Kasumi-1 (cell line): ENCODE data around the gene CRTAC1.

Source experiments
- DNase-seq, 2 experiments: peaks; one replicate each; lab custom pipeline; 2025; lab: John Stamatoyannopoulos, UW

Gene CRTAC1, protein sequence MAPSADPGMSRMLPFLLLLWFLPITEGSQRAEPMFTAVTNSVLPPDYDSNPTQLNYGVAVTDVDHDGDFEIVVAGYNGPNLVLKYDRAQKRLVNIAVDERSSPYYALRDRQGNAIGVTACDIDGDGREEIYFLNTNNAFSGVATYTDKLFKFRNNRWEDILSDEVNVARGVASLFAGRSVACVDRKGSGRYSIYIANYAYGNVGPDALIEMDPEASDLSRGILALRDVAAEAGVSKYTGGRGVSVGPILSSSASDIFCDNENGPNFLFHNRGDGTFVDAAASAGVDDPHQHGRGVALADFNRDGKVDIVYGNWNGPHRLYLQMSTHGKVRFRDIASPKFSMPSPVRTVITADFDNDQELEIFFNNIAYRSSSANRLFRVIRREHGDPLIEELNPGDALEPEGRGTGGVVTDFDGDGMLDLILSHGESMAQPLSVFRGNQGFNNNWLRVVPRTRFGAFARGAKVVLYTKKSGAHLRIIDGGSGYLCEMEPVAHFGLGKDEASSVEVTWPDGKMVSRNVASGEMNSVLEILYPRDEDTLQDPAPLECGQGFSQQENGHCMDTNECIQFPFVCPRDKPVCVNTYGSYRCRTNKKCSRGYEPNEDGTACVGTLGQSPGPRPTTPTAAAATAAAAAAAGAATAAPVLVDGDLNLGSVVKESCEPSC

DNA sequence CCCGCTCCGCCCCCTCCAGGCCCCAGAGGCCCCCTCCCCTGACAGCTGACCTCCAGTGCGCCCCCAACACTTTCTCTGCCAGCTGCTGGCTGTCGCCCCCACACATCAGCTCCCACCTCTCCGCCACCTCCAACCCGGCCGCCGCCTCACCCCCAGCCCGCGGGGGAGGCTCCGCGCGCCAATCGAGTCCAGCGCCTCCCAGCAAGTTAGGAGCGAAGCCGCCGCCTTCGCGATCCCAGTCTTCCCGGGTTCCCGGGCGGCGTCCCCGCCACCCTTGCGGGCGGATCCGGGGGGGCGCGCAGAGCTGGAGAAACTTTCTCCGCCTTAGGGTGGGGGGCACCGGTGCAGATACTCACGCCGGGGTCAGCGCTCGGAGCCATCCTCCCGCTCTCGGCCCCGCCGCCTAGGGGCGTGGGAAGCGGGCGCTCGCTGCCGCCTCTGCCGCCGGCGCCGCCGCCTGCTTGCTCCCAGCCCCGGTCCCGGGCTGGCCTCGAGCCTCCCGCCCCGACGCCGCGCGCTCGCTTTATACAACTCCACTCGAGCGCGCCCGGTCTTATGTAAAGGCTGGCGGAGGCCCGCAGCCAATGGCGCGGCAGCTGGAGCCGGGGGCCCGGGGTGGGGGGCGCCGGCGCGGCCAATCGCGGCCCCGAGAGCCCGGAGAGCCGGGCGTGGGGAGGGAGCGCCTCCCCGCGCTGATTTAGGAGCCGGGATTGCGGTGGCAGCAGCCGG, at the start of gene CRTAC1:
CRTAC1 (minus strand) TSS at position 529 of the 729 bp plus-strand sequence; CDS start at position 380, 149 bp downstream.
- DNase-seq, result no peak

GRCh38 chr10:98078774-98079173, 48.4 kb upstream of the CRTAC1 start:
- peak; percentile 11 to 32 for DNase-seq

- no peak for DNase-seq
Measured at GRCh38 chr10:98077223-98077622, 46.8 kb upstream of the CRTAC1 start.

GRCh38 chr10:98076086-98076485, 45.7 kb upstream of the CRTAC1 start:
- peak; percentile 47 to 62 for DNase-seq

DNA sequence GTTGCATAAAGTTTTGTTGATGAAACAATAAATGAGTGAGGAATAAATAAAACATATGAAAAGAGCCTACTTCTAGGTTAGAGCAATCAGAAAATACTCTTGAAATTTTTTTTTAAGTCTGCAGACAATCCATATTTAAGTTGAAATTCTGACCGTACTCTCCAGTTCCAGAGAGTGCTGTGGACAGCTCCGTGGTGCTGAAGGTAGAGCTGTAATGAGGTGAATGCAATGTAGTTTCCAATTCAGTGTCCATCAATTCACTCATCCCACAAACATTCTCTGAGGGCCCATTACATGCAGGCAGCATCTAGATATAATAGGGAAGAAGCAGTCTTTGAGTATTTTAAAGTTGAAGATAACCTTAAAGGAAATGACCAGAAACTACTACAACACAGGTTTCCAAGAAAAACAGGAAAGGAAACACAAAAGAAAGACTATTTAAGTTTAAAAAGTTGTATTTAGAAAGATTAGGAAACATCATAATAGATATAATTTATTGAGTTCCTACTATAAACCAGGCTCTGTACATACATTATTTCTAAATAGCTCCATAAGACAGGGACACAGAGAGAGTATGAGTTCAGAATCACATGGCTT, 44.0 kb upstream of the CRTAC1 start:
- DNase-seq, result peak; percentile 50 to 78

DNA sequence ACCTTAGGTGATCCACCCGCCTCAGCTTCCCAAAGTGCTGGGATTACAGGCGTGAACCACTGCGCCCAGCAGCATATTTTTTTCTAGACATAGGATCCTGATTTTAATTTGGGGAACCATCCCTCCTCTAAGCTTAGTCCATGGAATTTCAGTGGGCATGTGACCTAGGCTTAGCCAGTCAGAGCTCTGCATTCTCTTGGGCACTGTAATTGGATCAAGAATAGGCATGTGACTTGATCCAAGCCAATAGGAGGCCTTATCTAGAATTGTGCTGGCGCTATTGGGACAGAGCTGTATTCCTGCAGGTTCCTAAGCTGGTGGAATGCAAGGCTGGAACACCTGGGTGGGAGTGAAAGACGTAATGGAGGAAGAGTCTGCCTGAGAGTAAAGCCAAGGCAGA, 36.7 kb upstream of the CRTAC1 start:
- no peak for DNase-seq

DNA sequence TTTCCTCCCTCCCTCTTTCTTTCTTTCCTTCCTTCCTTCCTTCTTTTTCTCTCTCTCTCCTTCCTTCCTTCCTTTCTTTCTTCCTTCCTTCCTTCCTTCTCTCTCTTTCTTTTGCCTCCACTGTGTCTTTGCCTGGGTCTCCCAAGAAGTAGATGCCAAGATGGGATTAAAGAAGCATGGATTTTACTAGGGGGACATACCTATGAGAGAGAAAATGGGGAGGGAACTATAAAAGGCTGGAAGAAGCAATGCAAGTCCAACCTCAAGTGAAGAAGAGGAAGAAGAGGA, 33.3 kb upstream of the CRTAC1 start:
- no peak for DNase-seq

DNA sequence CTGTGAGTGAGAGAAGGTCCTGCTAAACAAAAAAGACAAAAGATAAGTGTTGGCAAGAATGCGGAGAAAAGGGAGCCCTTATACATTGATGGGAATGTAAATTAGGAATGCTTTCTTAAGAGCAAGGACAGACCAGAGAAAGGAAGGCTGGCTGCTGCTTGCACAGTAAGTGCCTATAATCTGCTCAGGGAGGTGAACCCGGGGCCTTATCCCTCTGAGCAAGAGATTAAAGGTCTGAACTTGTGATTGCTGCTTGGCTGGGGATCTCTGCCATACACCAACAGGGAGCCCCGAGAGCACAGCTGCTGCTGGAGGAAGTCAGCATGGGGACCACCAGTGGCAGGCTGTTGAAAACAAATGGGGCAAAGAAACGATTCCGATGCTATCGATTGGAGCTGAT, 32.0 kb upstream of the CRTAC1 start:
- DNase-seq, result no peak

DNA sequence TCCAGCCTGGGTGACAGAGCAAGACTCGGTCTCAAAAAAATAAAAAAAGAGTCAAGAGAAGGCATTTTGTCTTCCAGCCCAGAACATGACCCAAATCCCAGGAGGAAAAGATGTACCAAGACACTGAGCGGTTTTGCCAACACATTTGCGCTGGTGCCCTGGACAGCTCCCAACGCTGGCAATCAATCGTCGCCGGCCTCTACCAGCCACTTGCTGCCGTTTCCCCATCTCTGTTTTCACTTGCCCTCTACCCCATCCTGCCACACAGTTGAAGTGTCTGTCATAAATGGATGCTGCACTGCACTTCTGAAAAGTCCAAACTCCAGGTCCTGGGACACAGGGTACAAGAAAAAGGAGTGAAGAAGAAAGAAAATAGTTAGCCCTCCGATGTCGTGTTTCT, 29.7 kb upstream of the CRTAC1 start:
- DNase-seq, result no peak

DNA sequence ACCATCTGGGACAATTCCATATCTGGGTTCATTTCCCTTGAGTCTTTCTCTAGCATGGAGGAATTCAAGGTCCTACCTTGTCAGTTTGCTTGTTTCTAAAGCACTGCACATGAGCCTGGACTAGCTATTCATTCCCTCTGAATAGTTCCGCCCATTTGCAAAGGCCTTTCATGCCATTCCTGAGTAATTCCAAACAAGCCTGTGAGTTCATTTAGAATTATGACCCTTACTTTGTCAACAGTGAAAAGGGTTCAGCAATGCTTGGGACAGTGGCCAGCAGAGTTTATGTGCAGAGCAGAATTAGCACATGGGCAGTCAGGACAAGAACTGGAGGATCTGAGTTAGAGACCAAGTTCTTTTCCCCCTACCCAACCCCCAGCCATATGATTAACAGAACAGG, 27.9 kb upstream of the CRTAC1 start:
- DNase-seq, result no peak

DNA sequence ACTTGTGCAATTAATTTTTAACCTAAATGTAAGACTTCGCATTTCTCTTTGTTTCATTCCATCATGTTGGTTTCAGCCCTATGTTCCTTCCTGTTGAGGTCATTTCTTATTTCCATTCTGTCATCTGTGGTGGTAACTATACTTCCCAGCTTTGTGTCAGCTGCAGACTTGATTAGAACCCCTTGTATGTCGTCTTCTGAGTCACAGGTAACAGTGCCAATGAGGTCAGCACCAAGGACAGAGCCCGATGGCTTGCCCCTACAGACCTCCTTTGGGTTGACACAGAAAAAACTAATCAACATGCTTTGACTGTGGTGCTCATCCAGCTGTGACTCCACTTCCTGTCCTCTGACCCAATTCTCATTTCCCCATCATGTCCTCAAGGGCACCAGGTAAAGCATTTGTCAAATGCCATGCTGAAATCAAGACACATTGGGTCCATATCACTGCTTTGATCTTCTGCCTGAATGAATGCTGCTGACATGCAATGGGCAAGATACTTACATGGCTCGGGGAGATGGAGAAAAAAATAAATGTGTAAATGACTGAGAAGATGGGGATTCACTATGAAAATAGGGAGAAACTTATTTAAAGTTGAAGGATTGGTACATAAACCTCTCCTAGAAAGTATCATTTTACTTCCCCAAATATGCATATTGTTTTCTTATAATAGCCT, 25.6 kb upstream of the CRTAC1 start:
- DNase-seq, result peak; percentile 47 to 60

DNA sequence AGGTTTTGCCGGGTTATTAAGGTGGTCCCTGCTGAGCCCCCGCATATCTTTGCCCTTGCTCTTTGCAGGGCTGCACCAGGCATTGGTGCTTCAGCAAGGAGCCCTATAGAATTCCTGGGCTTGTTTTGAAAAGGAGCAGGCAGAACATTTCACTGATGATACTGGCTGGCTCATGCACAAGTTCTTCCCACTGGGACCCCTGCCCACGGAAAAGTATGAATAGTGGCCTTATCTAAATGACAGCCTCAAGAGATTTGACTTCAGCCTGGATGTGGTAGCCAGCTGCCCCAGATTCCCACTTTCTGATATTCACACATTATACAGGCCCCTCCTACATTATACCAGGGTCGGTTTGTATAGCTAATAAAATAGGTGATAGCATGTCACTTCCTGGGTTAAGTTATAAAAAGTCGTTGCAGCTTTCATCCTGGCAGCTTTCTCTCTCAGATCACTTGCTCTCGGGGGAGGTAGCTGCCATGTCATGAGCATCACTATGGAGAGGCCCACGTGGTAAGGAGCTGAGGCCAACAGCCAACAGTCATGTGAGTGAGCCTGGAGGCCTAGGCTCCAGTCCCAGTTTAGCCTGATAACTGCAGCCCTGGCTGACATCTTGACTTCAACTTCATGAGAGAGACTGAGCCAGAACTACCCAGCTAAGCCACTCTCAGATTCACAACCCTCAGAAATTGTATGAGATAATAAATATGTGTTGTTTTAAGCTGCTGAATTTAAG, 16.8 kb upstream of the CRTAC1 start:
- no peak for DNase-seq

GRCh38 chr10:98045785-98046389, 15.5 kb upstream of the CRTAC1 start:
- peak; percentile 77 to 88 for DNase-seq

DNA sequence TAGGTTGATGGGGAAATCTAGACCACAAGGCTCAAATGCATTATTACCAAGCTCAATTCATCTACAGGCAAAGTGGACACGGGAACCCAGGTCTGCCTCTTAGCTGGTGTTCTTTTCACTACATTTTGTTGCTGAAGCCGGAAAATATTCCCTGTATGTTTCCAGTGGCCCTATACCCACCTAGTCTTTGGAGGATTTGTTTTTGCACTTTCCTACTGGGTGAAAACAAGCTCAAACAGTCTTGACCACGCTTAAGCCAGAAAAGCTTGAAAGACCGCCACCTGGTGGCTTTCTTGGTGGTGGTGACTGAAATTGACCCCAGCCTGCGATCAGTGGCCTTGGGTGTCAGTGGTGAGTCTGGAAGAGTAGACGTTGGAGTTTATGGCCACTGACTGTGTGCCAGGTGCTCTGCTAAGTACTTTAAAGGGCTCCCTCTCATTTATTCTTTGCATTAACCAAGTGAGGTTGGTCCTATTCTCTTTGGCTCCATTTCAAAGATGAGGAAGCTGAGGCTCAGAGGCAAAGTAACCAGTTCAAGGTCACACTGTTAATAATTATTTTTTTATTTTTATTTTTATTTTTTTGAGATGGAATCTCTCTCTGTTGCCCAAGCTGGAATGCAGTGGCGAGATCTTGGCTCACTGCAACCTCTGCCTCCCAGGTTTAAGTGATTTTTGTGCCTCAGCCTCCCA, 11.1 kb upstream of the CRTAC1 start:
- peak; percentile 36 to 59 for DNase-seq

DNA sequence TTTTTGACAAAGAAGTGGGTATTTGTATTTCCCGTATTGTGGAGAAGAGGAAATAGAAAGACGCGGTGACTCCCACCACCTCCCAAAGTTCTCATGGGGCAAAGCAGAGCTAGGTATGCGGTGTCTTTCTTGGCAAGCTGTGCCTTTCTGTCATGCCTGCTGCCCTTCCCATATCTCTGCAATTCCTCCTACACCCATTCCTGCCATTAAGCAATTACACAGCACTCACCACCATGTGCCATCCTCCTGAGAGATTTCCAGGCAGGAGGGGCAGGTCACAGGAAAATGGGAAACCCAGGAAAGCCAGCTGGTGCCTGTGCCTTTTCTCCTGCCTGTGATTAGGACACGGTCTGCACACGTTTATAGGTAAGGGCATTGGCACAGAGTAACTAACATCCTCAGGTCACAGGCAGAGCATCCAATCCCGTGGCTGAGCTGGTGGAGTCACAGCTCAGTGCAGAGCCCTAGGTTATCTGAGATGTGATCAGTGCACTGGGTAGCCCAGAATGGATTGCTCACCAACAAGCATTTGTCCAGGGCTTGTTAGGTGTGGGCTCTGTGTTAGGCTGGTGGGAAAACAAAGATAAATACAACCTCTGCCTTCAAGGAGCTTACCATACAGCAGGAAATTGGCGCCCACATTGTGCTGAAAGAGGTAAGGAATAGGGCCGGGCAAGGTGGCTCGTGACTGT, 9.4 kb upstream of the CRTAC1 start:
- DNase-seq, result no peak

DNA sequence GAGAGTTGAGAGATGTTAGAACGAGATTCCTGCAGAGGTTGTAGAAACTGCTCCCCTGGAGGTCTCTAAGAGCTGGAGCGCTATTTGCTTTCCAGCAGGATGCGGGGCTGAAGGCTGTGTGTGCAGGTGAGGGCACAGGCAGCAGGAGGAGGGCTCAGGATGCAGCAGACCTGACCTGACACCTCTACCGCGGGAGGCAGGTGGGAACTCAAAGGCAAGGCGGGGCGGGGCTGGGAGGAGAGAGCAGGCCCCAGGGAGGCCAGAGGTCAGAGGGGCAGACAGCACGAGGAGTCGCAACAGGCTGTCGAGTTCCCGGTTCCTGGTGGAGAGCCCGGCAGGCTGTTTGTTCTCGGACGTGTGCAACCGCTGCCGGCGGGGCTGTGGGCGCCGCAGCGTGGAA, 7.9 kb upstream of the CRTAC1 start:
- DNase-seq, result no peak

- DNase-seq, result no peak
Measured at GRCh38 chr10:98035599-98035998, 5.2 kb upstream of the CRTAC1 start.

DNA sequence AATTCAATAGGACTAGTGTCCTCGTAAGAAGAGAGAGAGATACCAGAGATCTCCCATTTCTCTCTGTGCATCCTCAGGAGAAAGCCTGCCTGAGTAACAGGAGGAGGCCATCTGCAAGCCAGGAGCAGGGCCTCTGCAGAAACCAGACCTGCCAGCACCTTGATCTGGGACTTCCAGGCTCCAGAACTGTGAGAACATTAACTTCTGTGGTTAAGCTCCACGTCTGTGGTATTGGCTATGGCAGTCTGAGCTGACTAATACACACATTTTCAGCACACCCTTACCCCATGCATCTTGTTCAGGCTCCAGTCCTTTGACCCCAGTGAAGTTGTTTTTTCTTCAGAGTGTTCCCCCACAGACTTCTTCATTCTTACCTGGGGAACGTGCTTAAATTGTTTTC, 3.1 kb upstream of the CRTAC1 start:
- DNase-seq, result no peak

- no peak for DNase-seq
Measured at GRCh38 chr10:98031440-98031839, 1.0 kb upstream of the CRTAC1 start.

DNA sequence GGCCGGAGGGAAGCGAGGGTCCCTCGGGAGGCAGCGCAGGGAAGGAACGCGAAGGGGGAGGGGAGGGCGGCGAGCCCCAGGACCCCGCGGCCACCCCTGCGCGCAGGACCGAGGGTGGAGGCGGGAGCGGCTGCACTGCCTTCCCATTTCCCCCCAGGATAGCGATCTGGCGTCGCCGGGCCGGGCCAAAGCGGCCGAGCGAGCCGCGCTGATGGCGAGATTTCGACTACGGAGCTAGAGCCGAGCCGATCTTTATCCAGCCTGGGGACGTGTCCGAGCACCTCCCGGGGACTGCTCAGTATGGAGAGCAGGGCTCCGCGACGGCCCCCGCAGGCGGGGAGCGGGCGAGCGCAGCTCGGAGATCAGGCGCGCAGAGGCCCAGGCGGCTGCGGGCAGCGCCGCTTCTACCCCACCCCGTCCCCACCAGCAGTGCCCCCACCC, 590 bp upstream of the CRTAC1 start:
- DNase-seq, result no peak
